GM19395 (cell line): ENCODE data around the gene PCNT.

ENCODE experiments used
- ATAC-seq: cut with Tn5 transposase; IDR thresholded peaks from one replicate; pipeline ENCODE4 v1.9.1; 2021; ENCODE audit warnings: mild to moderate bottlenecking, moderate library complexity; ENCODE audit not compliant: unreplicated experiment

The PCNT gene

DNA sequence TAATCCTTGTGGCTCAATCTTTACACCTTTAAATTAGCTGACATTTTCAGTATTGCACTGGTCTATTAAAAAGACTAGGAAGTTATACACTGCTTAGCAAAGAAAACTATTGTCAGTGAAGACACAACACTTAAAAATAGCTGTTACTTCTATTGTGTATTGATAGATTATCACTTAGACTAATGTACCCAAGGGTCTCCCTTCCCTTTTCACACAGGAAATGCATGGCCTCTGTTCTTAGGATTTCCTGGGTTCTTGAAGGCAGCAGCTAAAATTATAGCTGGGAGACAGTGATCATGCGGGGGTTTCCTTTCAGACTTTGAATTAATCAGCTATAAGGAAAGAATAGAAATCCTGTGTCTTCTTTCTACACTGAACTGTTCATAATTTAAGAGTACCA lies 147.6 kb downstream of the PCNT start:
- ATAC-seq, result no peak

DNA sequence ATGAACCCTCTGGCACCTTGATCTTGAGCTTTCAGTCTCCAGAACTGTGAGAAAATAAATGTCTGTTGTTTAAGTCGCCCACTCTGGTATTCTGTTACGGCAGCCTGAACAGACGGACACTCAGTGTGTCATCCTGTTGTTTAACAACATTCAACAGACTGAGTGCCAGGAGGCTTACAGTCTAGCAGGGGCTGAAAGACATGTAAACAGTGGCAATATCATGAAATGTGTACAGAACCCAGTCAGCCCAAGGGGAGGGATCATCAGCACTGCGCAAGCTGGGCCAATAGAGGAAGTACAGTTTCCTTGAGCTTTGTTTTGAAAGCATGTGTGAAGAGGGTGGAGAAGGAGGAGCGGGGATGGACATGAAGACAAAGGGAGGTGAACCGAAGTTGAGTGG lies 148.3 kb downstream of the PCNT start:
- ATAC-seq, result no peak

DNA sequence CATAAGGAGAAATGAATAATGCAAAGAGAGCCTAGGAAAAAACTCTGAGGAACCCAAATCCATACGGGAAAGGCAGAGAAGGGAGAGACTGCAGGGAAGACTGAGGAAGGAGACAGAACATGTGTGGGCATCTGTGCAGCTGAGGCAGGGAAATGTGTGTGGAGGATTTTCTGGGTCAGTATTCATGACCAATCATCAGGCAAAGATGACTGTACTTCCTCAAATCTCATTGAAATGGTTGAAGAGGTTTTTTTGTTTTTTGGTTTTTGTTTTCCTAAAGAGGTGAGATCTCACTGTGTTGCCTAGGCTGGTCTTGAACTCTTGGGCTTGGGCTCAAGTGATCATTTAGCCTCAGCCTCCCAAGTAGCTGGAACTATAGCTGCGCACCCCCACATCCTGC lies 150.4 kb downstream of the PCNT start:
- no peak for ATAC-seq

DNA sequence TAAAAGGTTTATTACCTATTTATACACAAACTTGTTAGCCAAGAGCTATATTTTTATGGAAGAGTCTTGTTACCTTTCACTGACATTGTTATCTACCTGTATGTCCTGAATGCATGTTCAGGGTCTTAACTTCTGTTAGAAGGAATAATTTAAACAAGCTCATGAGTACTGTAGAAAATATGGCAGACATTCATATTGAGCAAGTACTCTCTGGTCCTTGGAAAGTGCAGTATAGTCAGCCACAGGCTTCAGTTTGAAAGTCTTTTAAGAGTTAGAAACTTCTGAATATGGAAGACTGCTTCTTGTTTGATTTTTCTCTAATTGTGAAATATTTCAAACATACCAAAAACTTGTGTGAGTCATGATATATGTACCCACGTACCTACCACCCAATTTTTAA lies 151.3 kb downstream of the PCNT start:
- ATAC-seq, result no peak

DNA sequence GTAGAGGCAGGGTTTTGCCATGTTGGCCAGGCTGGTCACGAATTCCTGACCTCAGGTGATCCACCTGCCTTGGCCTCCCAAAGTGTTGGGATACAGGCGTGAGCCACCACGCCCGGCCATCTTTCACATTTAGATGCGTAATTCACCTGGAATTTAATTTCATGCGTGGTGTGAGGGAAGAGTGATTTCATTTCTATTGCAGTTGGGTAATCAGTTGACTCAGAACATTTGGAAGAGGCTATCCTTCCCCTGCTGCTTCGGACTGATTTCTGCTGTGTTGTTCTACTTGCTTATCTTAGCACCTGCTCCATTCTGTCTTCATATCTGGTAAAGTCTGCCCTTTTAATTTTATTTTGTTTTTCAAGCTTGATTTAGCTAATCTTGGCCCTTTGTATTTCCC lies 153.8 kb downstream of the PCNT start:
- no peak for ATAC-seq

DNA sequence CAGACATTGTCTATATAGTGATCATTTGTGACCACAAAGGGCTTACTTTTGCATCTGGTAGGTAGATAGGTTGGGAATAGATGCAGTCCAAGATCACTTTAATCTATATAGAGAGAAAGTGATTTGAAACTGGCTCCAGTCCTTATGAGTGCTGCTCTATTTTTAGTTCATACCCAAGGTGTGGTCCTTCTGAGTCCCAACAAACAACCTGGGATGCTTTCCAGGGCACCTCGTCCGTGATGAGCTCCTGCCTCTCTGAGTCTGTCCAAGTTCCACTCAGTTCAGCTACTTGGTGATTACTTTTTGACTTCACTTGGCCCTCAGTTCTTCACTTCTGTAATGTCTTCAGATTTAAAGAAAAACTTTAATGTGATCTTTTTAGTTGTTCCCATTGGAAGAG lies 155.0 kb downstream of the PCNT start:
- no peak for ATAC-seq

DNA sequence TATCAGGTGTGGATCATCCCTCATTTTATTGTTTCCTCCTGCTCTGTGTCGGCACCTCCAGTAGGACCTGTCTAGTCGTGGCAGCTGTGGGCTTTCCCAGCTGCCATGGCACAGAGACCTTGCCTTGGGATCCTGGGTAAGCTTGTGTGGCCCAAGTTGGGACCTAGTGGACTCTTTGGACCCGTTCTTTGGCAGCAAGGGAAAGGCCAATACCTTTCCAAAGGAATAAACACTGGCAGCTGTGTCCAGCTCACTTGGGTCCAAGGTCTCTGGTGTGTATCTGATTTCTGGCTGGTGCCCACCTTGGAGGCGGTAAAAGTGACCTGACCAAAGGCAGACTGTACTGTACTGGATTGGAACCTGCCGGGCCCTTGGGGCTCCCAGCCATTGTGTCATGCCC lies 156.5 kb downstream of the PCNT start:
- no peak for ATAC-seq

DNA sequence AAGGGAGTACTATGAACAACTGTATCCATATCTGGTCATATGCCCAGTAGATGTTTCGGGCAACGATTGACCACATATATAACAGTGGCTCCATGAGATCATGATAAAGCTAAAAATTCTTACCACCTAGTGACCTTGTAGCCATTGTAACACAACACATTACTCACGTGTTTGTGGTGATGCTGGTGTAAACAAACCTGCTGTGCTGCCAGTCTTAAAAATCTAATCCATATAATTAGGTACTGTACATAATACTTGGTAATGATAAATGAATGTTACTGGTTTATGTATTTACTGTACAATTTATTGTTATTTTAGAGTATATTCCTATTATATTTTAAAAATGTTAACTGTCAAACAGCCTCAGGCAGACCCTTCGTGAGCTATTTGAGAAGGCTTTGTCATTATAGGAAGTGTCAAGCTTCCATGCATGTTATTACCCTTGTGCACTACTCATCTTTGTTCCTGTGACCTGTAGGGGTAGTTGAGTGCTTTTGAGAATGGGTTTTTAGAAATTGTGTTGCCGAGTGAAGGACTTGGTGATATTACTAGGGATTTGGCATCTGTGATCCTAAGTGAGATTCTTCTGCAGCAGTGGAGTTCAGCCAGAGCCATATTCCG lies 158.4 kb downstream of the PCNT start:
- ATAC-seq, result no peak

DNA sequence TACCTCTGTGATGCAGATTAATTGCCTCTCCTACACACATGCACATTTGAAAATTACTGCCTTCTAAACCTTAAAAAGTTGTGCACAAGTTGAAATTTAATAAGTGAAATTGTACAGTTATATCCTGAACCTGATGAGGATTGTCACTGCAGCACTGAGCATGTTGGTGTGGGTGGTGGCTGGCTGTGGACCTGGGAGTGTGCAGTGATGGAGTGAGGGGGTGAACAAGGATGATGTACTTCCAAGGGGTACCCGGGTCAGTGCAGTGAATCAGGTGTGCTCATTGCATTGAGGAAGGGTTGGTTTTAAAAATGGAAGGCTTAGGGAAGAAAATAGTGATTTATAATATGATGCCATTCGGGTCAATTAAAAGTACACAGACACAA lies 158.9 kb downstream of the PCNT start:
- ATAC-seq, result no peak

DNA sequence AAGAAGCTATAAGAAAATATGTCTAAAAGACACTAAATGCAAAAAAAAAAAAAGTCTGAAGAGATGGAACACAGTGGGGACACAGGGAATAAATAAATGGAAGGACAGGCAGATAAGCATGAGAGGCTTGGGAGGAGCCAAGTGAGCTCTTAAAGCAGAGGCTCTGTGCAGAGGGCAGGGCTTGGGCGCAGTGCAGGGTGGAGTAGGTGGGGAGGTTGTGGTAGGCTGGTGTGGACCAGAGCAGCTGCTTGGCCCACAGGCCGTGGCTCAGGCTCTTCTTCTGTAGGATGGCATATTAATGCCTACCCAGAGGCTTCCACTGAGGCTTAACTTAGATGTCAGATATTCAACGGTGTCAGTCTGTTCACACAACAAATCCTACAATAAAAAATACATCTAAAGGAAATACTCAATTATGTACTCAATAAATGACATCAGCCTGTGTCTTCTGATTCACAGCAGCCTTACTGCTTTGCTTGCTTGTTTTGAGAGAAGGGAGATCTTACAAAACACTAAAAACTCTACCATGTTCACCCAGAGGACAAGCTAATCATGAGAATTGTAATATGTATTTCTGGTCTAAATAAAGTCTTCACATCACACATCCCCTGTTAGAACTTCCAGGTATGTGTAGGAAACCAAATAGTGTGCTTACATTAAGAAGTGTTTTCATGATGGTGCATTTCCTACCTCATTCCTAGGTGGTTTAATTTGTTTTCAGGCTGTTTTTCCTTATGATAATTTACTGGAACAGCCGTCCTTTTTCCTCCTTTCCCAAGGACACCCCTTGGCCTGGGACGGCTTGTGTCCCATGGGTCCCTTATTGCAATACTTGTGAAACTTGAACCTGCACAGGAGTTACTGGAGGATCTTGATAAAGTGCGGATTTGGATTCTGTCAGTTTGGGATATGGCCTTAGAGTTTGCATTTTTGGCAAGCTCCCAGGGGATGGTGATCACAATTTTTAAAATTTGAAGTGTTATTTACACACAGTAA lies 159.6 kb downstream of the PCNT start:
- ATAC-seq, result no peak

DNA sequence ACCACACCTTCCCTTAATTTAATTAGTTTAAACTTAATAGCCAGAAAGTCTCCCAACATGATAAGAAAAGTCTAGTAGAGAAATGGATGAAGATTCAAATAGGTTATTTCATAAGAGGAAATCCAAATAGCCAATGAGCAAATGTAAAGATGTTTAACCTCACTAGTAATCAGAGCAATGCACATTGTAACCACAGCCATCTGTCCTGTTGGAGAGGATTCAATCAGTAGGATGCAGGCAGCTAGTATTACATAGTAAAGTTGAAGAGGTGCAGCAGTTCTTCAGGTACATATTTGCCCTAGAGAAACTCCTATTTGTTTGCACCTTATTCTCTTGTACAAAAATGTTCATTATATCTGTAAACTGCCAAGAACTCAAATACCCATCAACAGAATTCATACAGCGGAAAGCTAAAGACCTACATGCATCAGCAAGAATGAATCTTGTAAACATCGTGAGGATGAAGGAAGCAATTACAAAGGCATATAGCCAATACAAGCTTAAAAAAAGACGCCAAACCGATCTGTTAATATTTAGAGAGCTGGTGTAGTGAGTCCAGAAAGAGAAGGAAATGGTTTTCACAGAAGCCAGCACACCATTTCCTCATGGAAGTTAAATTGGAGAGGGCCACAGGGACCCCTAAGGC lies 162.6 kb downstream of the PCNT start:
- no peak for ATAC-seq

DNA sequence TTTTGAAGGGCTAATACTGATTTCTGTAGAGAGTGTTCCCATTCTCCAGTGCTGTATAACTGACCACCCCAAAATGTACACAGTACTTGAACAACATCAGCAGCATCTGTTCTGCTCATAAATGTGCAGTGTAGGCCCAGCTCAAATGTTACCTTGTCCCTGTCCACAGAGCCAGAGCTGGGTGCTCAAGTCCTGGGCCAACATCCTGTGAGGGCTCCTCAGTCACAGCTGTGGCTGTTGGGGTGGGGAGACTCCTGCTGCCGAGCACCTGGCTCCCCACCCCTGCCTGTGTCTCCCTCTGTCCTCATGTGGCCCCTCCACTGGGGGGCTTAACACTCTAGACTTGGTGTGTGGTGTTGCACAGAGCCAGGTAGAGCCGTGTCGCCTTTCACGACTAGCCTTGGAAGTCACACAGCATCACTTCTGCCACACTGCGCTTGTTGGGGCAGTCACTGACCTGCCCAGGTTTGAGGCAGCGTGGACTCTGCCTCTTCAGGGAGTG lies 165.3 kb downstream of the PCNT start:
- no peak for ATAC-seq

DNA sequence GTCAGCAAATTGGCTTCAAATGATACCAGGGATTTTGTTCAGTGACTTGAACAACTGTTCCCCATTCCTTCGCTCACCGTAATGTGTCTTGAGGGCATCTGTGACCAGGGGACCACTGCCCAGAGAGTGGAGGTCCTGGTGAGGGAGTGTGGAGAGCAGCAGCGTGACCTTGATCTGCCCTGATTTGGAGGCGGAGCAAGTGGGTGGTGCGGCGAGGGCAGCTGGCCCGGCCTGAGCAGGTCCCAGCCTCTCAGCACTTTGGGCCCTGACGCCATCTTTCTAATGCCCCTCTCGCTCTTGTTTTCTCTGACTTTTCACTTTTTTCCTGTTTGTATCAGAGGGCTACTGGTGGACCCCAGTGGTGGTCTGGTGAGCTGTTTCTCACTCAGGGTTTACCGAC lies 165.8 kb downstream of the PCNT start:
- ATAC-seq, result no peak

DNA sequence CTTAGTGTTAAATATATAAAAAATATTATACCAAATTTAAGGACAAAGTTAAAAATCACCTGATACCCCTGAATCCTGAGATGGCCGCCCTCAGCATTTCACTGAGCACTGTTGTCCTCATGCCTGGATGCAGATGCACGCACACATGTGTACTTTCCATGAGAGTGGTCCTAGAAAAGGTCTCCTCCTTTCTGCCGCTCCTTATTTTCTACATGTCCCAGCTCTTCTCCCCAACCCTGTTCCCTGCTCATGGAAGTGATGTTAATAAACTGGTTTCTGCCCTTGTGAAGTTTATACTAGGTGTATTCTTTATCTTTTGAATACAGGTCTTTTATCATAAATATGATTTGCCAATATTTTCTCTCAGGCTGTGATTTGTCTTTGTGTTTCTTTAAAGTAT lies 167.6 kb downstream of the PCNT start:
- ATAC-seq, result no peak

DNA sequence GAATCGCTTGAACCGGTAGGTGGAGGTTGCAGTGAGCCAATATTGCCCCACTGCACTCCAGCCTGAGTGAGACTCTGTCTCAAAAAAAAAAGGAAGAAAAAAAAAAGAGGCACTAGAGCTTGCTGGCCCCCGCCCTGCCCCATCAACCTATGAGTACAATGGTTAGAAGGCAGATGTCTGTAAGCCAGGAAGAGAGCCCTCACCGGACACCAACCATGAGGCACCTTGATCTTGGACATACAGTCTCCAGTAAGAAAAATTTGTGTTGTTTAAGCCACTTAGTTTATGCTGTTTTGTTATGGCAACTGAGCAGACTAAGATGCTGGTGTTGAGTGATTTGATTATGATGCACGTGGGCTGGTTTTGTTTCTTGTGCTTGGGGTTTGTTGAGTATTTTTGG lies 168.9 kb downstream of the PCNT start:
- ATAC-seq, result no peak

DNA sequence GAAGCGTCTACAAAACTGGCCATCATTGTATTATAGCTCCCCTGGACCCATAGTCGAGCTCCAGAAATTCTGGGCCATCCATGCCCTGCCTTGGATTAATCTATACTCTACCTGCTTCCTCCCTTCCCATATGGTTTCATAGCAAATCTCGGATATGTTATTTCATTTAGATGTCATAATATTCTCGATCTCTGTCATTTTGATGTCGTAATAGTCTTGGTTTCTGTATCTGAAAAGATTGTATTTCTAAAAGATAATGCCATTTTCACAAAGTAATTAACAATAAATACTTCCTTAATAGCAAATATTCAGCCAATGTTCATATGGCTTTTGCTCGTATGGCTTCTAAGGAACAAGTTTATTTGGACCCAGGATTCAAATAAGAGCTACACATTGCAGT lies 169.9 kb downstream of the PCNT start:
- ATAC-seq, result no peak
